Ishikawa (cell line): ENCODE data around the gene APOL6.

Source experiments
- CEBPB ChIP-seq: IDR thresholded peaks from 2 replicates; pipeline ENCODE4 v1.6.1; 2012
- CREB1 ChIP-seq: IDR thresholded peaks from 2 replicates; pipeline ENCODE4 v1.6.1; 2012; ENCODE audit warnings: low read depth
- EGR1 ChIP-seq: IDR thresholded peaks from 2 replicates; pipeline ENCODE4 v1.6.1; 2012
- EP300 ChIP-seq: IDR thresholded peaks from 2 replicates; pipeline ENCODE4 v1.6.1; 2012; ENCODE audit warnings: borderline replicate concordance
- FOXM1 ChIP-seq: IDR thresholded peaks from 2 replicates; pipeline ENCODE4 v1.6.1; 2012; ENCODE audit warnings: low read depth, borderline replicate concordance
- NFIC ChIP-seq: IDR thresholded peaks from 2 replicates; pipeline ENCODE4 v1.6.1; 2012
- RAD21 ChIP-seq: IDR thresholded peaks from 2 replicates; pipeline ENCODE4 v1.6.1; 2012; ENCODE audit warnings: low read depth
- REST ChIP-seq: IDR thresholded peaks from 2 replicates; pipeline ENCODE4 v1.6.1; 2012; ENCODE audit warnings: low read depth, mild to moderate bottlenecking
- TAF1 ChIP-seq: IDR thresholded peaks from 2 replicates; pipeline ENCODE4 v1.6.1; 2012; ENCODE audit warnings: low read depth, mild to moderate bottlenecking
- TCF12 ChIP-seq: IDR thresholded peaks from 2 replicates; pipeline ENCODE4 v1.6.1; 2012; ENCODE audit warnings: low read depth
- TEAD4 ChIP-seq: IDR thresholded peaks from 2 replicates; pipeline ENCODE4 v1.6.1; 2012
- YY1 ChIP-seq: IDR thresholded peaks from 2 replicates; pipeline ENCODE4 v1.6.1; 2012; ENCODE audit warnings: low read depth
- ZBTB7A ChIP-seq: IDR thresholded peaks from 2 replicates; pipeline ENCODE4 v1.6.1; 2012; ENCODE audit warnings: low read depth
- TF ChIP-seq, protein P1 (sequence below): IDR thresholded peaks from 2 replicates; pipeline ENCODE4 v1.6.1; 2012
- TF ChIP-seq, protein P2 (sequence below): IDR thresholded peaks from 2 replicates; pipeline ENCODE4 v1.6.1; 2012

APOL6 gene

GRCh38 chr22:35643991-35644390, 4.3 kb upstream of the APOL6 start:
- TF ChIP-seq RAD21: no peak
- TF ChIP-seq, protein P1, sequence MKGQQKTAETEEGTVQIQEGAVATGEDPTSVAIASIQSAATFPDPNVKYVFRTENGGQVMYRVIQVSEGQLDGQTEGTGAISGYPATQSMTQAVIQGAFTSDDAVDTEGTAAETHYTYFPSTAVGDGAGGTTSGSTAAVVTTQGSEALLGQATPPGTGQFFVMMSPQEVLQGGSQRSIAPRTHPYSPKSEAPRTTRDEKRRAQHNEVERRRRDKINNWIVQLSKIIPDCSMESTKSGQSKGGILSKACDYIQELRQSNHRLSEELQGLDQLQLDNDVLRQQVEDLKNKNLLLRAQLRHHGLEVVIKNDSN: no peak
- no peak for TF ChIP-seq REST
- TF ChIP-seq, protein P2, sequence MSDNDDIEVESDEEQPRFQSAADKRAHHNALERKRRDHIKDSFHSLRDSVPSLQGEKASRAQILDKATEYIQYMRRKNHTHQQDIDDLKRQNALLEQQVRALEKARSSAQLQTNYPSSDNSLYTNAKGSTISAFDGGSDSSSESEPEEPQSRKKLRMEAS: no peak
- TF ChIP-seq YY1: no peak
- no peak for TF ChIP-seq CEBPB

DNA sequence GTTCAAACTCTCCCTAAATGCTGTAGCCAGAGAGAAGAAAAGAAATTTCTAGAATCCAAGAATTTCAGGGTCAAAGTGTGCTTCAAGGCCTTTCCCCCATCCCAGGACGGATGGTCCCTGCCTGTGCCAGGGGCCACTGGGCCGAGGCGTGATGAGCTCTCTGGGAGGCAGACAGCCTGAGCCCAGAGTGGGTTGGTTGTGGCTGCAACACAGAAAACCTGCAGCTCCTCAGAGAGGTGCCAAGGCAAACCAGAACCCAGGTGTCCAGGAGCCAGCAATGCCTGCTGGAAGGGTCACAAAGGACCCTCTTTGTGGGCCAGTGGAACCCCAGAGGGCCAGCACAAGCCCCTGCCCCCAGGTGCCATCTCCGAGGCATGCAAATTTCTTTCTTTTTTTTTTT, 2.6 kb upstream of the APOL6 start:
- no peak for TF ChIP-seq NFIC
- no peak for TF ChIP-seq YY1
- TF ChIP-seq ZBTB7A: no peak
- no peak for TF ChIP-seq FOXM1
- TF ChIP-seq REST: no peak
- TF ChIP-seq CREB1: no peak
- TF ChIP-seq TEAD4: no peak
- TF ChIP-seq RAD21: no peak
- TF ChIP-seq TCF12: no peak
- TF ChIP-seq, protein P1: no peak
- TF ChIP-seq, protein P2: no peak

DNA sequence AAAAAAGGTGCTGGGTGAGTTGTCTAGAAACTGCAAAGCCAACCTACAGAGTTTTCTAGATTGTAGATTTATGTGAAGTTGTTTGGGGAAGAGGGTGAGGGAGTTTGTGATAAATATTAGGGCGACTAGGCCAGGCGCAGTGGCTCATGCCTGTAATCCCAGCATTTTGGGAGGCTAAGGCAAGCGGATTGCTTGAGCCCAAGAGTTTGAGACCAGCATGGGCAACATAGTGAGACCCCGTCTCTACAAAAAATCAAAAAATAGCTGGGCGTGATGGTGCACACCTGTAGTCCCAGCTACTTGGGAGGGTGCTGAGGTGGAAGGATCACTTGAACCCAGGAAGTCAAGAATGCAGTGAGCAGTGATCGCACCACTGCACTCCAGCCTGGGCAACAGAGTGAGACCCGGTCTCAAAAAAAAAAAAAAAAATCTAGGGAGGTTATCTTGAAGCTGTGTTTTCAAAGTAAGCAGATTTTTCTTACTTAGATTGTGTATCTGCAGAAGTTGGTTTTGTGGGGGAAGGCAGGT, 844 bp downstream of the APOL6 start:
- TF ChIP-seq FOXM1 (no peak), EGR1 (no peak), TCF12 (no peak), EP300 (no peak)

- TF ChIP-seq RAD21: no peak
- no peak for TF ChIP-seq FOXM1
- no peak for TF ChIP-seq TAF1
- TF ChIP-seq ZBTB7A: no peak
- TF ChIP-seq, protein P1: no peak
- TF ChIP-seq CEBPB: no peak
- no peak for TF ChIP-seq CREB1
- TF ChIP-seq TCF12: no peak
These were observed 1.5 kb downstream of the APOL6 start for GRCh38 chr22:35649636-35650250.

DNA sequence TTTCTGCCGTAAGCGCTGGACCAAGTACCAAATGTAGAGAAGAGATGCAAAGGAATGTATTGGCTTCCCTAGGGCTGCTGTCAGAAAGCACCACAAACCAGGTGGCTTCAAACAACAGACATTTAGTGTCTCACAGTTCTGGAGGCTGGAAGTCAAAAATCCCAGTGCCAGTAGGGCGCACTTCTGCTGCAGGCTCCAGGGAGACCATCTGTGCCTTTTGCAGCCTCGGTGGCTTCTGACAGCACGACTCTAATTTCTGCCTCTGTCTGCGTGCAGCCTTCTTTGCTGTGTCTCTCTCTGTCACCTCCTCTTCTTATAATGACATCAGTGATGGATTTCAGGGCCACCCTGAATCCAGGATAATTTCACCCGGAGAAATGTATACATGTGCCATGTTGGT, 2.8 kb downstream of the APOL6 start:
- TF ChIP-seq TAF1: no peak
- TF ChIP-seq EGR1: no peak
- TF ChIP-seq, protein P2: no peak
- TF ChIP-seq YY1: no peak
- no peak for TF ChIP-seq CREB1
- TF ChIP-seq ZBTB7A: no peak
- TF ChIP-seq, protein P1: no peak
- TF ChIP-seq CEBPB: no peak

DNA sequence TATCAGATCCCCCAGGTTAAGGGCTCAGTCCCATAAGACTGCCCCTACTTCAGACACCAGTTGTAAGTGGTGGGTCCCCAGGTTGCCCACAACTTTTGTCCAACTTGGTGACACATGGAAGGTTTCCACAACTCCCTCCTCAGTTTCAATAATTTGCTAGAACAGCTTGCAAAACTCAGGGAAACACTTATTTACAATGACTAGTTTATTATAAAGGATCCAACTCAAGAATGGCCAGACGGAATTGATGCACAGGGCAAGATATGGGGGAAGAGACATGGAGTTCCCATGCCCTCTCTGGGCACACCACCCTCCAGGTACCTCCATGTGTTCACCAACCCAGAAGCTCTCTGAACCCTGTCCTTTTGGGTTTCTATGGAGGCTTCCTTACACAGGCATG, 5.6 kb downstream of the APOL6 start:
- TF ChIP-seq, protein P2: no peak
- TF ChIP-seq REST (no peak), EGR1 (no peak), NFIC (no peak), CEBPB (no peak), CREB1 (no peak)
